HG02588 (cell line): Measurements from ENCODE around the gene HIKESHI.
A peak's percentile ranks its signal among the peaks of the same experiment; 100 is the strongest.
"Not testable (repeated sequence)": the region's sequence is repeated elsewhere in the genome, so short reads cannot be mapped to it uniquely, and the experiment has no call there.

Experiments
- ATAC-seq: cut with Tn5 transposase; IDR thresholded peaks from one replicate; pipeline ENCODE4 v1.9.1; 2021; ENCODE audit warnings: mild to moderate bottlenecking, moderate library complexity; ENCODE audit not compliant: unreplicated experiment

HIKESHI gene

DNA sequence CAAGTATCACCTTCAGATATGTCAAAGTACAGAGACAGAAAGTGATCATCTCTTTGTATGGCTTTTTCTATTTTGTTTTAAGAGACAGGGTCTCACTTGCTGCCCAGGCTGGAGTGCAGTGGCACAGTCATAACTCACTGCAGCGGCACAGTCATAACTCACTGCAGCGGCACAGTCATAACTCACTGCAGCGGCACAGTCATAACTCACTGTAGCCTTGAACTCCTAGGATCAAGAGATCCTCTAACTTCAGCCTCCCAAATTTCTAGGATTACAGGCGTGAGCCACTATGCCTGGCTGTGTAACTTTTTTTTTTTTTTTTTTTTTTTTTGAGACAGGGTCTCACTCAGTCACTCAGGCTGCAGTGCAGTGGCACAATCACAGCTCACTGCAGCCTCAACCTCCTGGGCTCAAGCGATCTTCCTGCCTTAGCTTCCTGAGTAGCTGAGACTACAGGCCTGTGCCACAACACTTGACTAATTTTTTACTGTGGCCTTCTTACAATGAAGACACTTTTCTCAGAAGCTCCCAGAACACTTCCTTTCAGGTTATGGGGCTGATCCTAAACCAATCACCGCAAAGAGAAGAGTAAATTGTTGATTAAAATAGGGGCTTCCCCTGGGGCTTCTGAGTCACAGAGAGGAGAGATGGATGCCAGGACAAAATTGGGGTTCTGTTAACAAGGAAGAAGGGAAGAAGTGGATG, 9.0 kb upstream of the HIKESHI start:
- ATAC-seq: peak; percentile 54

DNA sequence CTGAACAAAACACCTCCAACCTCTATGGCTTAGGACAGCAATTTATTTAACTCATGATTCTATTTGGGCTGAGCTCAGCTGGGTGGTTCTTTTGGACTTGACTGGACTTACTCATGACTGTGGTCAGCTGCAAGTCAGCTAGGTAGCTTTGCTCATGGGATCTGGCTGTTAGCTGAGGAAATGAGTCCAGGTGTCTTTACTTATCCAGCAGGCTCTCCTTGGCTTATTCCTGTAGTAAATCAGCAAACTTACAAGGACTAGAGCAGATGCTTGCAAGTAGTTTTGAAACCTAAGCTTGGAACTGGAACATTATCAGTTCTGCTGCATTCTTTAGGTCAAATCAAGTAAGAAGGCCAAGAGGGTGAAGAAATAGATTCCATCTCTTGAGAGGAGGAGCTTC, 8.0 kb upstream of the HIKESHI start:
- ATAC-seq: no peak

DNA sequence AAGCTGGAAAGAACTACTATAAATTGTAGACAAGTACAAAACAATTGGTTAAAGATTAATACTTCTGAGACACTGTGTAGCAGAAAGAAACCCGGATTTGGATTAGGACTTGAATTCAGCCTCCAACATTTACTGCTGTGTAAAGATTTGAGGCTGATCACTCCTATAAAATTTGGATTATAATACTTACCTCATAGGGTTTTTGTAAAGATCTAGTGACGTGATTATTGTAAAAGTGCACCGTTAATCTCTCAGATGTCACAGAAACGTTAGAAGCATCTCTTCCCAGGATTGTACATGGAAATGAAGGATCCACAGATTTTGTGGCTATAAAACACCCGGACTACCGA, 323 bp upstream of the HIKESHI start:
- no peak for ATAC-seq

DNA sequence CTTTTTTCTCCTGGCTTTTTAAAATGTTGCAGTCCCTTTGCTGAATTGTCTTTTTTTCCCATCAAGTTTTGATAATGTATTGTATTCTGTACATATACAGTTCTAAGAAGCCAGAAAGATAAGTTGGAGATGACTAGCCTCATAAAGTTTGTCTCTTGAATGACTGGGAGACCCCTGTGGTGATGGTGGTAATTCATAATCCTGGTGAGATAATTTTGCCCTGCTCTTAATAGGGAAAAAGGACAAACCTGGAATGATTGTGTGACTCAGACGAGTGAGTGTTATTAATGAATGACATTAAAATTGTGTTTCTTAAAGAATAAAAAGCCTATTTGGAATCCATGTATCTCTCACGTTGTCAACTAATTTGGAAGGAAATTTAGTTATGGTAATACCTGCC, 1.2 kb downstream of the HIKESHI start:
- ATAC-seq: no peak

DNA sequence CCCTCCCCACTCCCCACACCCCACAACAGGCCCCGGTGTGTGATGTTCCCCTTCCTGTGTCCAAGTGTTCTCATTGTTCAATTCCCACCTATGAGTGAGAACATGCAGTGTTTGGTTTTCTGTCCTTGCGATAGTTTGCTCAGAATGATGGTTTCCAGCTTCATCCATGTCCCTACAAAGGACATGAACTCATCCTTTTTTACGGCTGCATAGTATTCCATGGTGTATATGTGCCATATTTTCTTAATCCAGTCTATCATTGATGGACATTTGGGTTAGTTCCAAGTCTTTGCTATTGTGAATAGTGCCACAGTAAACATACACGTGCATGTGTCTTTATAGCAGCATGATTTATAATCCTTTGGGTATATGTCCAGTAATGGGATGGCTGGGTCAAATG, 6.7 kb downstream of the HIKESHI start:
- not testable (repeated sequence) for ATAC-seq

DNA sequence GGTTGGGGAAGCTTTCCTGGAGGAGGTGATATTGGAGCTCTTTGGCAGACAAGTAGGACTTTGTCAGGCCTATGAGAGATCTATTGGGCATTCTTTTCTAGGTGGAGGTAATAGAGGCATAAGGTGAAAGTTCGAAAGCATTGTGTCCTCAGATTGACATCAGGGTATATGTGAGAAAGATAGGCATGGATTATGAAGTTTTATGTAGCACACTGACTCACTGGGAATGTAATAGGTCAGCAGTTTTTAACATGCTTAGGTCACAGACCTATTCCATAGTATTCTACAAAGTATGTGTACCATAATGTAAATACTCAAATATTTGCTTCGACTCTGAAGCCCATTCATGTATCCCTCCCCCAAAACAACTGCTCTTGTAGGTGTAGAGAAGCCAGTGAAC, 11.8 kb downstream of the HIKESHI start:
- no peak for ATAC-seq

DNA sequence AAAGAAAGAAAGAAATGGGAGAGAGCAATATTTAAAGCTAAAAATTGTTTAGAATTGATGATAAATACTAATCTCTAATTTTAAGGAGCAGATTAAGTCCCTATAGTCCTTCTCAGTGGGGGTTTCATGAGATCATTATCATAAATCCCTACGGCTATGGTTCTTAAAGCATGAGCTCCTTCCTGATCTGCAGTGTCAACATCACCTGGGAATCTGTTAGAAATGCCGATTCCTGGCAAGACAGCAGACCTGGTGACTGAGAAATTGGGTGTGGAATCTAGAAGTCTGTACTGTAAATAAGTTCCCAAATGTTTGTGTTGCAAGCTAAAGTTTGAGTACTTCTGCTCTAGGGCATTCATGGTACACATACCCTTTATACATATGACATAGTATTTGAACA, 12.6 kb downstream of the HIKESHI start:
- ATAC-seq: no peak

DNA sequence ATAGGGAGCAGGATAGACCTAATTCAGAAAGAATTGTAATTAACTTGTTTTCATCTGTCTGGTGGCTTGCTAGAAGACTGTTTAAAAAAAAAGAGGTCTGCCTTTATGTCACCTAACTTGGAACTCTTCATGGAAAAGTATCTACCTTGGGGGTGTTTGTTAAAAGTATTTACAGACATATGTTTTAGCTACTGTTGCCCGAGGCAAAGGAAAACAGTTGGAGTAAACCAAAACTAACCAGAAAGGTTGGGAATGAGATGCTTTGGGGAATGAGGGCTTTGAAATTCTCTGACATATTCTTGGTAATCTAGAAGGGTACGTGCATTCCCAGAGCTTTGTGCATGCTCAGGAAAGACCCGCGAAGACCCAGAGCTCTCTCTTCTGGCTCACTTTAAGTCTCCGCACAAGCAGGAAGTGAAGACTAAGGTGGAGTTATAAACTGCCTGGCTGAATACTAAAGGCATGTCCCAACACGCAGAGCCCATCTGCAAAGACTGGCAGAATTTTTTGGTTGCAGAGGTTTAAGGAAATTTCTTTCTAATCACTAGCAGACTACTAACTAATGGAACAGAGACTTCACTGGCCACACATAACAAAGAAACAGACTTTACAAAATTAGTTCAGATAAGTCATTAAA, 33.2 kb downstream of the HIKESHI start:
- ATAC-seq: no peak

DNA sequence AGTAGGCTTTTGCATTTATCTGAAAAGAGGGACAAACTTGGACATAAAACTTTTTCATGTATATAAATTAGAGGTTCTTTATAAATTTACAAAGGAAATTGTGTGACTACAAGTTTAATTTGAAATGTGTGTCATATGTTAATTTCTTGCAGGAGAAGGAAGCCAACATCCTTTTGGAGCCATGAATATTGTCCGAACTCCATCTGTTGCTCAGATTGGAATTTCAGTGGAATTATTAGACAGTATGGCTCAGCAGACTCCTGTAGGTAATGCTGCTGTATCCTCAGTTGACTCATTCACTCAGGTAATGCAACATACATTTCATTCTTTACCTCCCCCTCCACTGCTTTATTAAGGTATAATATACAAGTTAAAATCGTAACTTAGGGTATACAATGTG, 35.2 kb downstream of the HIKESHI start:
- no peak for ATAC-seq

DNA sequence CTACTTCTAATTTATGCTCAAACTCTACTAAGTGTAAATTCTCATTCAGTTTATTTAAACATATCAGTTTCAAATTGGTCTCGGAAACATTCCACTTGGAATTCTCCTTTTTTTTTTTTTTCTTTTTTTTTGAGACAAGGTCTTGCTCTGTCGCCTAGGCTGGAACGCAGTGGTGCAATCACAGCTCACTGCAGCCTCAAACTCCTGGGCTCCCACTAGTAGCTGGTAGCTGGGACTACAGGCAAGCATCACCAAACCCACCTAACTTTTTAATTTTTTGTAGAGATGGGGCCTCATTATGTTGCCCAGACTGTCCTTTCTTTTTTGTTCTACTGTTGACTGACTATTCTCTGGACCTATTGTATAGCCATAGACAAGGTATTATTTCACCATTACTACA, 39.3 kb downstream of the HIKESHI start:
- no peak for ATAC-seq

DNA sequence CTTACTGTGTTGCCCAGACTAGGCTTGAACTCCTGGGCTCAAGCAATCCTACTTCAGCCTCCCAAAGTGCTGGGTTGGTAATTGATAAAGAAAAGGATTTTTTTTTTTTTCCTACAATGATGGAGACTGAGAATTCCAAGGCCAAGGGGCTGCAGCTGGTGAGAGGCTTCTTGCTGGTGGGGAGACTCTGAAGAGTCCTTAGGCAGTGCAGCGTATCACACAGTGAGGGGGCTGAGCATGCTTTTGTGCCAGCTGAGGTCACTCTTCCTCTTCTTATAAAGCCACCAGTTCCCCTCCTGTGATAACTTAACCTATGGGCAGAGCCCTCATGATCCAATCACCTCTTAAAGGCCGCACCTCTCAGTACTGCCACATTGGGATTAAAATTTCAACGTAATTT, 44.5 kb downstream of the HIKESHI start:
- ATAC-seq: no peak

DNA sequence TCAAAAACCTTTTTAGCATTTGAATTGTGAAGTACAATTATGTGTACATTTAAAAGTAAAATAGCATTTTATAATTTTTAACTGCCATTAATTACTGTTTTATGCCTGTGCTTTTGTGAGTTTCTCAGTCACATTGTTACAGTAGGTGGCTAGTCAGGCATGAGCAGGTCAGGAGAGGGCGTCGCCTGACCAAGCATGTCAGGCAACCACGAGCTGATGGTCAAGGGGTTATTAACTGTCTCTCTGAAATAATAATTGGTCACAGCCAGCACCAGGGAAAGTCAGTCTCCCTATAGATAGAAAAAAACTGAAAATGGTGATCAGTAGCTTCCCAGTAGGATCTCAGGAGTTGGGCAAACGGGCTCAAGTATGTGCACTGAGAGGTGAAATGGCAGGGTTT, 53.2 kb downstream of the HIKESHI start:
- no peak for ATAC-seq

DNA sequence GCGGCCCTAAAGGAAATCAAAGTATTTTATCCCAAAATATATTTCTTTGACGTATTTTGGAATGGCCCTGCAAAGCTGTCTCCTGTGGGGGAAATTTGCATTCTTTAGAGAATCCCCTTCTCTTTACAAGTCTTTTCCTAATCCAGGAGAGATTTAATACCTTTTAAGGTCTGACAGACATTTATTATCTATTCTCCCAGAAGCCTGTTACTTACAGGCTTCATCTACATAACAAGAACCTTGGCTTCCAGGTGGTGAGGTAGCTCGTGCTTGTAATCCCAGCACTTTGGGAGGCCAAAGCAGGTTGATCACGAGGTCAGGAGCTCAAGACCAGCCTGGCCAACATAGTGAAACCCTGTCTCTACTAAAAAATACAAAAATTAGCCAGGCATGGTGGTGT, 55.4 kb downstream of the HIKESHI start:
- not testable (repeated sequence) for ATAC-seq

DNA sequence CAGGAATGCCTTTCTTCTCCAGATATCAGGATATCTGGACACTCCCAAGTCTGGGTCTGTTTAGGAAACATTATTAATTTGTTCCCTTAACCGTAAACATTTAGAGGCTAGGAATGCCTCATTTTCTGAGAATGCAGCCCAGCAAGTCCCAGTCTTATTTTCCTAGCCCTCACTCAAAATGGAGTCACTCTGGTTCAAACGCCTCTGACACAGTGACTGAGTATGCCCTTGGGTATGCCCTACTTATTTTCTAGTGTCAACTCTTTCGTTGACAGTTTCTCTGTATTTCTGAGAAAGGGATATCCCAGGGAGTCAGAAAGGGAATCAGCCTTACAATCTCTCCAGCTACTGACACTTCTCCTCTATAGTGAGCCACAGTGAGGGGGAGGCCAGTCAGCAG, 56.7 kb downstream of the HIKESHI start:
- ATAC-seq: no peak

DNA sequence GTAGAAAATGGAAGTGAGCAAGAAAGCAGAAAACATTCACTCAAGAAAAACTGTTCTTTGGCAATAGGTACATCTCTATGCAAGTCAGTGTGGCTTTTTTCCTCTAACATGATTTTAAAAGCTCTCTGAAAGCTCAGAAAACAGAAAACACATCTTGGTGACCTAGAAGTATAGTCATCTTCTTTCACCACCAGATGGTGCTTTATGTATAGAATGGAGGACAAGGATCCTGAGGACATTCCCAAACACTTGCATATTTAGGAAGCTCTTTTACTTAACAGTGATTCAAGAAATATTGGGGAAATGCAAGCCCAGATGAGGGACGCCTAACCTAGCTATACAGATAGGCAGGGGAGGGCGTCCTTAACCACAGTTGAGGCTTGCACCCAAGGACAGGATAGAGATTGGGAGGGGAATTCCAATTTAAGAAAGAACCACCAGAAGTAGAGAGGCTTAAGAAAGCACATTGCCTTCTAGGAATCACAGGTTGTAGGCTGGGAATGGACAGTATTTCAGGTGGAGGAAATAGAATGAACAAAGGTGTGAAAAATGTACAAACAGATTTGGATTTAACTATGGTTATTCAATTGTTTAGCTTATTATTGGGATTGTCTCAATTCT, 58.8 kb downstream of the HIKESHI start:
- ATAC-seq: no peak

DNA sequence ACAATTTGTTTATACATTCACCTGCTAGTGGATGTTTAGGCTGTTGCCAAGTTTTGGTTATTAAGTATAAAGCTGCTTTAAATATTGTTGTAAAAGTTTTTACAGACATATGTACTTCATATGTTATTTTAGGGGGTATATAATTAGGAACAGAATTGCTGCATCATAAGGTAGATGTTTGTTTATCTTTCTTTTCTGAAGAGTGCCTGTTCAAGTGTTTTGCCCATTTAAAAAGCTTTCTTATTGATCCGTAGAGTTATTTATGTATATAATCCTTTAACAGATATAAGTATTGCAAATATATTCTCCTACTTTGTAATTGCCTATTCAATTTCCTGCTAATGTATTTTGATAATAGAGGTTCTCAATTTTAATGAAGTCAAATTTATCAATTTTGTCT, 61.4 kb downstream of the HIKESHI start:
- no peak for ATAC-seq

DNA sequence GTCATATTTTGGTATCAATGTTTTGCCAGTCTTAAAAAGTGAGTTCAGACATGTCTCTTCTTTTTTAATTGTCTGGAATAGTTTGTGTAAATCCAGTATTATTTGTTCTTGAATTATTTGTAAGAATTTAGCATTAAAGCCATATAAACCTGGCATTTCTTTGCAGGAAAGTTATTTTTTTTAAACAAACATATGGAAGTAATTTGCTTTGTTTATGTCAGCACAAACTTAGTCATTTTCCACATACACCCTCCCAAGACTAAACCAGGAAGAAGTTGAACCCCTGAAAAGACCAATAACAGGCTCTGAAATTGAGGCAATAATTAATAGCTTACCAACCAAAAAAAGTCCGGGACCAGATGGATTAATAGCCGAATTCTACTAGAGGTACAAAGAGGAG, 63.5 kb downstream of the HIKESHI start:
- ATAC-seq: no peak

DNA sequence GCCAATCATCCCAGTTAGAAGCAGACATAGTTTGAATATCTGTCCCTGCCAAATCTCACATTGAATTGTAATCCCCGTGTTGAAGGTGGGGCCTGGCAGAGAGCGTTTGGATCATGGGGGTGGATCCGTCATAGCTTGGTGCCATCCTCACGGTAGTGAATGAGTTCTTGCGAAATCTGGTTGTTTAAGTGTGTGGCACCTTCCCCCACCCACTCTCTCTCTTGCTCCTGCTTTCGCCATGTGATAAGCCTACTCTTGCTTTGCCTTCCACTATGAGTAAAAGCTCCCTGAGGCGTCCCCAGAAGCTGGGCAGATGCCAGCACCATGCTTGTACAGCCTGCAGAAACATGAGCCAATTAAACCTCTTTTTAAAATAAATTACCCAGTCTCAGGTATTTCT, 67.6 kb downstream of the HIKESHI start:
- no peak for ATAC-seq

DNA sequence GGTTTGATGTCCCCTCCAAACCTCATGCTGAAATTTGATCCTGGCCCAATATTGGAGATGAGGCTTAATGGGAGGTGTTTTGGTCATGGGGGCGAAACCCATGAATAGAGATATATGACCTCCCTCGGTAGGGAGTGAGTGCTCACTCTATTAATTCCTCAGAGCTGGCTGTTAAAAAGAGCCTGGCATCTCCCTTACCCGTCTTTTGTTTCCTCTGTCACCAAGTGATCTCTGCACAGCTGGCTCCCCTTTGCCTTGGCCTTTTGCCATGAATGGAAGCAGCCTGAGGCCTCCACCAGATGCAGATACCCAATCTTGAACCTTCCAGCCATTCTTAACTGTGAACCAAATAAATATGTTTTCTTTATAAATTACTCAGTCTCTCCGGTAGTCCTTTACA, 68.1 kb downstream of the HIKESHI start:
- no peak for ATAC-seq

DNA sequence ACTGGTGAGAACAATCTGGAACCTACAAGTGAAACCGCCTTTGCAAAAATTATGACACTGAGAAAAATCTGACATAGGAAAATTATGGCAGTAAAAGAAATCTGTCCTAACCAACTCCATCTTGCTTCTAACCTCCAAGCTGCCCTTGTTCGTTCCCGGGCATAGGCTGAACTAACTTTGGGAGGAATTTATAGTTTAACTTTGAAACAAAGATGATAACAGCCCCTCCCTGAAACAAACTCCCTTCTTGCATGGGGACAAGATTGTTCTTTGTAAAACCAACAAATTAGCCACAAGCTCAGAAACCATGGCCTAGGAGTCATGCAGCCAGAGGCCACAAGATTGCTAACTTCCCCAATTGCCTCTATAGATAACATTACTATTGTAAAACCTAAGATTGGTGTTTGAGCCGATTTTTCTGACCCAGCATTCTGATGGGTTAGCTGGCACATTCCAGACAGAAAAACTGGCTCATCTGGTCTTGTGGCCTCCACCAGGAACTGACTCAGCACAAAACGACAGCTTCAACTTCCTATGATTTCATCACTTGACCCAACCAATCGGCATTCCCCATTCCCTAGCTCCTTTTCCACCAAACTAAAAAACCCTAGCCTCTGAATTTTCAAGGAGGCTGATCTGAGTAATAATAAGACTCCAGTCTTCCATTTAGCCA, 69.0 kb downstream of the HIKESHI start:
- ATAC-seq: no peak

DNA sequence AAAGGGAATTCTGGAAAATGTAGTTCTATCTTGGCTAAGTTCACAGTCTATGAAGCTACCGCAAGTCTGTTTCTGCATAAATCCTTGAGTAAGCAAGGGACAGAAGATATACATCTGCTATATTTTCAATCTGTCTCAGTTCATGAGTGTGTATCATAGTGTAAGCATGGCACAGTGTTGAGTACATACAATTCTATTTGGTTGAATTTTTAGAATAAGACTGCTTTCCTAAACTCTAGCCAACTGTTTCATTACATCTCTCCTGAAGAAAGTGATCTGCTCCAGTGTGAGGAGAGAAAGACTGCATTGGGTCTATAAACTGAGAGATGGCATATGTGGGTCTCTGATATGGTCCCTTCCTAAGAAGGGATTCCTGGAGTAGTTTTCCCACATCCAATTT, 70.0 kb downstream of the HIKESHI start:
- no peak for ATAC-seq

DNA sequence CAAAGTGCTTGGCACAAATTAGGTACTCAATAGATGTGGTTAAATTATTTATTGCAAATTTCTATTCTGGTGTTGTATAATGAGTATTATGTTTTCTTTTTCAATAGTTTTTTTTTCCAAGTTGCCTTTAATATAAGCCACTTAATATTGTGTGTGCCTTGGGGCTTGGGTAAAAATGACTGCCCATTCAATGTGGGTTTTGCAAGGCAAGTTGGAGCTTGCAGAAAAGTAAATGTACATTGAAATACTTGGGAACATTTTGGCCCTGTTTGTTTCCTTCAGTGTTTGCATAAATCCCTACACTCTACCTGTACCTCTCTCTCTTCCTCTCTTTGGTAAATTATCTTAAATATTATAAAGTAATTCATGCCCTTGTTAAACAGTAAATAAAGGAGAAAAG, 70.5 kb downstream of the HIKESHI start:
- no peak for ATAC-seq
